K562 (cell line): ENCODE measurements around the gene GIT2. TPM values are rescaled to one million over a fixed set of nuclear protein-coding genes. Genes with fewer than 3 reads are reported as not detected.
A peak's percentile ranks its signal among the peaks of the same experiment; 100 is the strongest.

Experiments used
- ATAC-seq: fragments of 200-7000 bp; cut with Tn5 transposase; 3 replicates; pipeline ENCODE4 v1.9.1; 2020; ENCODE audit warnings: moderate library complexity
- Bru-seq: library from RNA; stranded (reverse); fragments of 400-500 nt; gene quantifications from one replicate; lab custom pipeline; 2021; lab: Mats Ljungman, UMichigan
- BruChase-seq, 2 experiments: library from RNA; stranded (reverse); fragments of 400-500 nt; gene quantifications; one replicate each; lab custom pipeline; 2021; lab: Mats Ljungman, UMichigan
- BruUV-seq: library from RNA; stranded (reverse); fragments of 400-500 nt; replicated peaks from 2 replicates; lab custom pipeline; 2021; lab: Mats Ljungman, UMichigan
- CTCF ChIA-PET: fragments of 300-600 bp; formaldehyde crosslinking; extraction: SDS; loops from one replicate; lab custom pipeline; 2021; ENCODE audit warnings: low intra/inter-chr PET ratio; lab: Yijun Ruan, JAX
- POLR2A ChIA-PET: fragments of 300-600, 350-650 bp; sonication (Branson Sonifier 250); formaldehyde crosslinking; extraction: SDS; loops from one replicate; lab custom pipeline; 2021; ENCODE audit warnings: antibody characterized with exemption, inconsistent platforms; lab: Yijun Ruan, JAX
- DNase-seq, 4 experiments: peaks; one replicate each; pipeline versions ENCODE4 v3.0.0 to v3.0.0-alpha.2; 2011 to 2018; ENCODE audit warnings: low spot score in 3 of 4, mixed read lengths in 3 of 4; ENCODE audit errors: extremely low read depth in 1 of 4
- FAIRE-seq: peaks from 2 replicates; lab custom pipeline; 2011; peaks lifted over from hg19 to GRCh38; lab: Jason Lieb, UNC
- H2AFZ ChIP-seq: 2 replicates; pipeline ENCODE4 v1.6.0; 2011; ENCODE audit warnings: low read depth, low read length, control low read depth, inconsistent platforms
- H3K27ac ChIP-seq: fragments of 200-600 bp; 3 replicates; pipeline ENCODE4 v1.8.0; 2011; ENCODE audit warnings: low read depth, mild to moderate bottlenecking, control low read depth, inconsistent platforms, low read length, moderate library complexity, mixed read lengths; ENCODE audit errors: extremely low read depth
- H3K27me3 ChIP-seq, 2 experiments: fragments of 300-600 bp in 1 of 2; 2 replicates in 1 of 2; 3 replicates in 1 of 2; pipeline versions ENCODE4 v1.6.0 to v1.8.0; 2011; ENCODE audit warnings: inconsistent platforms in 2 of 2, low read length in 2 of 2, mild to moderate bottlenecking in 1 of 2, mixed read lengths in 1 of 2, moderate library complexity in 1 of 2; ENCODE audit not compliant: control insufficient read depth in 2 of 2, insufficient read depth in 2 of 2
- H3K36me3 ChIP-seq: fragments of 300-600 bp; 3 replicates; pipeline ENCODE4 v1.8.0; 2011; ENCODE audit warnings: mild to moderate bottlenecking, low read length, inconsistent platforms; ENCODE audit not compliant: control insufficient read depth, insufficient read depth
- H3K4me1 ChIP-seq, 2 experiments: fragments of 200-600 bp in 1 of 2; replicated peaks in 1 of 2; 2 replicates in 1 of 2; 3 replicates in 1 of 2; pipeline versions ENCODE4 v1.5.1 to v1.8.0; 2011; ENCODE audit warnings: inconsistent platforms in 2 of 2, low read length in 2 of 2, mild to moderate bottlenecking in 1 of 2, mixed read lengths in 1 of 2, moderate library complexity in 1 of 2; ENCODE audit not compliant: control insufficient read depth in 2 of 2, insufficient read depth in 2 of 2
- H3K4me2 ChIP-seq: 2 replicates; pipeline ENCODE4 v1.6.1; 2011; ENCODE audit warnings: low read length, control low read depth, inconsistent platforms, mixed read lengths; ENCODE audit not compliant: insufficient read depth
- H3K4me3 ChIP-seq: fragments of 200-600 bp; sonication (generic), shearing (Covaris generic); 2 replicates; pipeline ENCODE4 v1.5.1; 2016; ENCODE audit warnings: control low read depth, inconsistent platforms
- H3K79me2 ChIP-seq: fragments of 200-600 bp; 3 replicates; pipeline ENCODE4 v1.8.0; 2011; ENCODE audit warnings: low read length, inconsistent platforms; ENCODE audit not compliant: control insufficient read depth, insufficient read depth
- H3K9ac ChIP-seq, 2 experiments: 2 replicates each; pipeline versions ENCODE4 v1.6.0 to v1.6.1; 2011; ENCODE audit warnings: low read depth in 2 of 2, low read length in 2 of 2, control low read depth in 1 of 2, inconsistent platforms in 1 of 2, mild to moderate bottlenecking in 1 of 2, mixed read lengths in 1 of 2; ENCODE audit not compliant: insufficient read depth in 1 of 2
- H3K9me1 ChIP-seq: one replicate; pipeline ENCODE4 v1.6.0; 2011; ENCODE audit warnings: inconsistent platforms, mild to moderate bottlenecking, low read length, moderate library complexity; ENCODE audit not compliant: control insufficient read depth, insufficient read depth
- H3K9me3 ChIP-seq: replicated peaks from 2 replicates; pipeline ENCODE4 v1.5.1; 2011; ENCODE audit warnings: low read depth, low read length, inconsistent platforms; ENCODE audit not compliant: control insufficient read depth, insufficient read depth
- H4K20me1 ChIP-seq: replicated peaks from 2 replicates; pipeline ENCODE4 v1.6.1; 2011; ENCODE audit warnings: low read length, inconsistent platforms, mixed read lengths; ENCODE audit not compliant: control insufficient read depth, insufficient read depth
- ARNT ChIP-seq, 2 experiments: fragments of 450-650 bp; IDR thresholded peaks; 2 replicates each; pipeline ENCODE4 v1.6.1; 2016; ENCODE audit warnings: mild to moderate bottlenecking in 1 of 2
- ATF1 ChIP-seq, 2 experiments: fragments of 450-650 bp in 1 of 2; IDR thresholded peaks; 2 replicates each; pipeline ENCODE4 v1.6.1; 2016; ENCODE audit warnings: missing compliant biosample characterization in 1 of 2, missing genetic modification characterization in 1 of 2
- ATF7 ChIP-seq: fragments of 450-650 bp; IDR thresholded peaks from 2 replicates; pipeline ENCODE4 v1.7.1; 2014; ENCODE audit warnings: mild to moderate bottlenecking, moderate library complexity
- ETS1 ChIP-seq: conservative IDR thresholded peaks from 2 replicates; pipeline ENCODE4 v1.6.1; 2011; ENCODE audit warnings: low read depth, mild to moderate bottlenecking, low read length; ENCODE audit not compliant: control insufficient read depth
- ETV1 ChIP-seq: fragments of 450-650 bp; conservative IDR thresholded peaks from 2 replicates; pipeline ENCODE4 v1.6.1; 2016; ENCODE audit warnings: missing genetic modification characterization, control low read depth, low read depth, missing compliant biosample characterization
- FOXP1 ChIP-seq: sonication (generic); formaldehyde crosslinking; IDR thresholded peaks from 2 replicates; pipeline ENCODE4 v1.8.0; 2022; ENCODE audit warnings: mild to moderate bottlenecking, missing genetic modification reagents
- HNRNPL ChIP-seq: fragments of 200-400 bp; formaldehyde crosslinking; IDR thresholded peaks from 2 replicates; pipeline ENCODE4 v1.6.1; 2017; ENCODE audit warnings: low read depth, mild to moderate bottlenecking, low read length
- PHF8 ChIP-seq: fragments of 200-600 bp; sonication (generic); IDR thresholded peaks from 2 replicates; pipeline ENCODE4 v1.6.1; 2012; ENCODE audit warnings: mixed run types, mild to moderate bottlenecking, inconsistent platforms, low read length, moderate library complexity, borderline replicate concordance
- SUPT5H ChIP-seq: fragments of 450-650 bp; IDR thresholded peaks from 2 replicates; pipeline ENCODE4 v1.6.1; 2016
- TFAP4 ChIP-seq: sonication (generic); formaldehyde crosslinking; IDR thresholded peaks from 2 replicates; pipeline ENCODE4 v1.8.0; 2022; ENCODE audit warnings: missing genetic modification reagents, mild to moderate bottlenecking, moderate library complexity, borderline replicate concordance
- ZNF12 ChIP-seq: sonication (generic); formaldehyde crosslinking; IDR thresholded peaks from 2 replicates; pipeline ENCODE4 v1.4.0; 2020; ENCODE audit warnings: mild to moderate bottlenecking, missing genetic modification reagents
- ZNF263 ChIP-seq: sonication (generic); formaldehyde crosslinking; IDR thresholded peaks from 2 replicates; pipeline ENCODE4 v1.8.0; 2022; ENCODE audit warnings: mild to moderate bottlenecking, missing genetic modification reagents, borderline replicate concordance
- ZNF668 ChIP-seq: fragments of 250-450 bp; sonication (Bioruptor Pico); IDR thresholded peaks from 2 replicates; pipeline ENCODE4 v1.8.0; 2022; ENCODE audit warnings: mild to moderate bottlenecking, inconsistent platforms
- ZNF830 ChIP-seq: fragments of 250-450 bp; sonication (Bioruptor Pico); IDR thresholded peaks from 2 replicates; pipeline ENCODE4 v1.5.0; 2021; ENCODE audit warnings: mild to moderate bottlenecking
- WGBS: fragments of 100-300 bp; shearing (Covaris generic); methylation state at CpG from one replicate; pipeline ENCODE4 v1.1.6; 2016; ENCODE audit warnings: low coverage, mixed read lengths; ENCODE audit not compliant: insufficient coverage; ENCODE audit errors: missing lambda C conversion rate; 5-methylcytosine and 5-hydroxymethylcytosine counted together
- in situ Hi-C: fragments of 300-500 bp; cut with MboI; formaldehyde crosslinking; loops from 4 replicates; pipeline ENCODE4 v1.15.0; 2018; ENCODE audit warnings: inconsistent platforms, mixed read lengths
- intact Hi-C: fragments of 100-400 bp; cut with micrococcal nuclease; formaldehyde crosslinking; loops from 2 replicates; pipeline ENCODE4 v1.14.2; 2022
- long read RNA-seq, 3 experiments: library from polyadenylated mRNA in 2 of 3; library from RNA in 1 of 3; unstranded in 2 of 3; stranded (forward) in 1 of 3; transcript quantifications; one replicate each; pipeline ENCODE4 v2.0.0, GENCODE V29; 2019 to 2022
- polyA minus RNA-seq, 3 experiments: library from RNA; depleted of rRNA, polyadenylated mRNA; stranded (reverse); fragments of >200 nt; gene quantifications; 2 replicates each; pipeline ENCODE4 v1.2.3, GENCODE V29; 2011
- polyA plus RNA-seq, 8 experiments: library from polyadenylated mRNA; depleted of rRNA in 4 of 8; stranded (reverse) in 5 of 8; unstranded in 3 of 8; fragments of >200 nt; fragmentation: Nextera tagmentation in 2 of 8; fragmentation: Illumina TruSeq in 1 of 8; extraction: Ambion mirVana in 2 of 8; extraction: Trizol in 1 of 8; gene quantifications; 2 replicates each; pipeline versions ENCODE4 v1.2.1 to v1.2.3, GENCODE V29; 2011 to 2014; ENCODE audit warnings: inconsistent platforms in 1 of 8, missing spikeins in 1 of 8
- total RNA-seq, 7 experiments: library from RNA; depleted of rRNA in 6 of 7; stranded (reverse); fragments of >200 nt in 6 of 7; fragmentation: Illumina TruSeq in 2 of 7; extraction: Trizol in 2 of 7; gene quantifications; 2 replicates each; pipeline versions ENCODE4 v1.2.1 to v1.2.3, GENCODE V29; 2011 to 2021; ENCODE audit warnings: low replicate concordance in 1 of 7

The GIT2 gene
- total RNA-seq (2011; cell fraction: chromatin; rRNA removed; ENCODE audit: low replicate concordance): 114 and 164 TPM in 2 replicates
- 56.8 and 57.4 TPM in 2 replicates for total RNA-seq (2011; cell fraction: nucleolus; rRNA removed)
- 87.3 and 120 TPM in 2 replicates for total RNA-seq (2011; cell fraction: nucleoplasm; rRNA removed)
- total RNA-seq (2014; rRNA removed) (16.3 and 18.0 TPM in 2 replicates), total RNA-seq (2014; rRNA removed; fragmentation: Illumina TruSeq; extraction: Trizol) (23.3 and 24.0 TPM in 2 replicates), total RNA-seq (2015; rRNA removed; fragmentation: Illumina TruSeq; extraction: Trizol) (24.3 TPM in 2 replicates), total RNA-seq (2021) (23.5 and 24.7 TPM in 2 replicates), polyA plus RNA-seq (2011; rRNA removed) (27.4 and 30.4 TPM in 2 replicates), polyA plus RNA-seq (2014; fragmentation: Illumina TruSeq; extraction: Trizol) (23.7 and 26.9 TPM in 2 replicates), polyA plus RNA-seq (2014; fragmentation: Nextera tagmentation; extraction: Ambion mirVana) (1 to 10 TPM; 4.0 to 5.0 TPM), polyA plus RNA-seq (2014; rRNA removed) (20.1 and 26.2 TPM in 2 replicates), polyA minus RNA-seq (2011; rRNA and poly(A)+ RNA removed) (46.0 and 51.5 TPM in 2 replicates), Bru-seq, nascent RNA (percentile 69 among the genes with signal in this experiment), BruChase-seq, experiment 1, labeled RNA remaining after a 2-hour chase (percentile 73 among the genes with signal in this experiment), BruChase-seq, experiment 2, labeled RNA remaining after a 6-hour chase (percentile 74 among the genes with signal in this experiment)
- polyA plus RNA-seq (2011; cell fraction: cytosol; rRNA removed): 14.5 and 18.9 TPM in 2 replicates
- 53.2 and 65.2 TPM in 2 replicates for polyA plus RNA-seq (2011; cell fraction: nucleus; rRNA removed)
- 14.2 and 18.6 TPM in 2 replicates for polyA plus RNA-seq (2012)
- polyA minus RNA-seq (2011; cell fraction: cytosol; rRNA and poly(A)+ RNA removed): 13.6 and 15.2 TPM in 2 replicates
- polyA minus RNA-seq (2011; cell fraction: nucleus; rRNA and poly(A)+ RNA removed): 32.9 and 63.3 TPM in 2 replicates
- long read RNA-seq, experiment 1, full-length matches to known transcripts: 48 of 92 reads
- long read RNA-seq, experiment 1, partial matches to known transcripts: 16 of 92 reads
- long read RNA-seq, experiment 1, other reads (novel, unspliced or antisense): 28 of 92 reads
- long read RNA-seq, experiment 2, partial matches to known transcripts: 1 of 10 reads
- long read RNA-seq, experiment 2, other reads (novel, unspliced or antisense): 9 of 10 reads
- long read RNA-seq, experiment 3, full-length matches to known transcripts: 6 of 12 reads
- long read RNA-seq, experiment 3, partial matches to known transcripts: 2 of 12 reads
- long read RNA-seq, experiment 3, other reads (novel, unspliced or antisense): 4 of 12 reads

GRCh38 chr12:109995686-109996482, at the start of gene GIT2:
Gene GIT2, minus strand, starts transcription at chr12:109996368. Its CDS starts 144 bp downstream, at chr12:109996224.
- ChIA-PET POLR2A (interaction anchor here (0.6 kb wide), 2 partner anchors 33 to 84 kb away, joined by 3 read pairs; no protein-coding TSS in a partner anchor), CTCF (no interaction called here)
- FAIRE-seq (peak; percentile 79), DNase-seq (peak; percentile 90 to 96 (median 91)), ATAC-seq (peak; percentile 89)
- Histone ChIP-seq H3K4me2 (peak within 1 kb of the TSS; percentile 89), H3K4me1 (peaks cover 23 to 32% of the 10 kb centered on the region in 2 experiments), H3K9me3 (no peaks in the 10 kb centered on the region), H3K27ac (peak within 1 kb of the TSS; percentile 81), H3K36me3 (peaks cover 7% of the 10 kb centered on the region; the same call in 2 of the 3 replicates), H3K9me1 (no peaks in the 10 kb centered on the region), H3K79me2 (peaks cover 51% of the 10 kb centered on the region), H4K20me1 (no peaks in the 10 kb centered on the region), H3K4me3 (peak within 1 kb of the TSS; percentile 84), H3K9ac (peak within 1 kb of the TSS; percentile 77 to 90), H3K27me3 (no peaks in the 10 kb centered on the region), H2AFZ (peak within 1 kb of the TSS; percentile 100)
- no TSS peak for BruUV-seq
- in situ Hi-C loops (no loop called here), intact Hi-C loops (no loop called here)
- WGBS: 1% methylated on average over 27 of the region's 65 CpGs
- TF ChIP-seq PHF8 (peak; percentile 87; the same call in 1 of the 2 replicates), ETS1 (0 out of 2 replicates have a peak, but pooled peaks have one; percentile 52), SUPT5H (peak; percentile 77), HNRNPL (peak; percentile 64; the same call in 1 of the 2 replicates), TFAP4 (CRISPR knock-in tag) (peak; percentile 92), FOXP1 (CRISPR knock-in tag) (0 out of 2 replicates have a peak, but pooled peaks have one; percentile 31), ZNF263 (CRISPR knock-in tag) (0 out of 2 replicates have a peak, but pooled peaks have one; percentile 14), ZNF830 (CRISPR knock-in tag) (no peak), ATF7 (peak; percentile 83), ARNT (IDR thresholded peaks at IDR 0.05) (no peak), ZNF12 (CRISPR knock-in tag) (0 out of 2 replicates have a peak, but pooled peaks have one; percentile 62), ZNF668 (CRISPR knock-in tag) (no peak), ETV1 (peak; percentile 91), ATF1 (CRISPR knock-in tag; IDR thresholded peaks at IDR 0.05) (no peak), ATF1 (tag; IDR thresholded peaks at IDR 0.05) (peak; percentile 63; the same call in 1 of the 2 replicates)
